Vagina (tissue), 2 donors: ENCODE measurements around the gene MED17.

Experiments
- POLR2A ChIP-seq, 2 donors: fragments of 450-650 bp; IDR thresholded peaks; one replicate each; pipeline ENCODE4 v1.6.1; 2017; ENCODE audit warnings: antibody characterized with exemption in 2 of 2, mild to moderate bottlenecking in 2 of 2, moderate library complexity in 2 of 2
- TF ChIP-seq, protein P1 (sequence below), 3 experiments: fragments of 450-650 bp in 2 of 3; fragments of 200-600 bp in 1 of 3; sonication (generic) in 1 of 3; IDR thresholded peaks; one replicate each; pipeline ENCODE4 v1.5.1; 2017 to 2019; ENCODE audit warnings: antibody characterized with exemption in 3 of 3, mild to moderate bottlenecking in 2 of 3, moderate library complexity in 2 of 3

DNA sequence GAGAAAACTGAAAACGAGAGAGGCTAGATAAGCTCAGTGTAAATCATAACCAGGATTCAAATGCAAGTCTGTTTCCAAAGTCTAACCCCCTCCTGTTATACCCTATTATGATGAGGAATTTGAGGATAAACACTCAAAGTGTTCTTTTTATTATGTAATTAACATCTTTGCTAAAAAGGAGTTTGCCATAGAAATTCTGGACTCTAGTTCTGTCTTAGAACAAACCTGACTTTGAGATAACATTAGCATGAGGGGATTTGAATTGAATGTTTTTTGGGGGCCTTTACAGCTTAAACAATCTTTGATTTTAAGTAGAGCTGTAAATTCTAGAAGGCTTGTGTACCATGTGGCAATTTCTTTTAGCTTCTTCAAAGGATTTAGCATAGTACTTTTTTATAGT lies 33.1 kb upstream of the MED17 start:
- TF ChIP-seq POLR2A (IDR thresholded peaks at IDR 0.05): no peak
- TF ChIP-seq, protein P1, sequence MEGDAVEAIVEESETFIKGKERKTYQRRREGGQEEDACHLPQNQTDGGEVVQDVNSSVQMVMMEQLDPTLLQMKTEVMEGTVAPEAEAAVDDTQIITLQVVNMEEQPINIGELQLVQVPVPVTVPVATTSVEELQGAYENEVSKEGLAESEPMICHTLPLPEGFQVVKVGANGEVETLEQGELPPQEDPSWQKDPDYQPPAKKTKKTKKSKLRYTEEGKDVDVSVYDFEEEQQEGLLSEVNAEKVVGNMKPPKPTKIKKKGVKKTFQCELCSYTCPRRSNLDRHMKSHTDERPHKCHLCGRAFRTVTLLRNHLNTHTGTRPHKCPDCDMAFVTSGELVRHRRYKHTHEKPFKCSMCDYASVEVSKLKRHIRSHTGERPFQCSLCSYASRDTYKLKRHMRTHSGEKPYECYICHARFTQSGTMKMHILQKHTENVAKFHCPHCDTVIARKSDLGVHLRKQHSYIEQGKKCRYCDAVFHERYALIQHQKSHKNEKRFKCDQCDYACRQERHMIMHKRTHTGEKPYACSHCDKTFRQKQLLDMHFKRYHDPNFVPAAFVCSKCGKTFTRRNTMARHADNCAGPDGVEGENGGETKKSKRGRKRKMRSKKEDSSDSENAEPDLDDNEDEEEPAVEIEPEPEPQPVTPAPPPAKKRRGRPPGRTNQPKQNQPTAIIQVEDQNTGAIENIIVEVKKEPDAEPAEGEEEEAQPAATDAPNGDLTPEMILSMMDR (IDR thresholded peaks at IDR 0.05): no peak
